Measurements from ENCODE around the gene TMEM132D. TPM values are rescaled to one million over a fixed set of nuclear protein-coding genes. Genes with fewer than 3 reads are reported as not detected.

Gene TMEM132D
- total and polyA plus RNA-seq, 2 donors (not counting 3 experiments of a cell fraction or from before 2014, with no cell fraction given), result not detected

DNA sequence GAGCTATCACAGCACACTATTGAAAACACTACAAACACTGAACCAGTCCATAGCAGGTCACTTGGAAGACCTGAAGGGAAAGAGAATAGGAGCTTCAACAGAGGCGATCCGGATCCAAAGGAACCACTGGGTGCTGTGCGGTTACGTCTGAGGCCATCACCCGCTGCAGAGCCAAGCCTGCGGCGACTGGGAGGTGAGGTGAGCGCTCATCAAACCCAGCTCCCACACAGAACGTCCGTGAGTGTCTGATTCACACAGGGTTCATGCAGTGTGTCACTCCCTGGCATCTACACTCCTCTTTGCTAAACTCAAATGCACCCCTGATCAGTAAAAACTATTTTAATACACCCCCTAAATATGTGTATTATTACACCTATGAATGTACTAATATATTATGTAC lies 64.1 kb downstream of the TMEM132D start:
- H3K27ac ChIP-seq (ENCODE audit: insufficient read depth, low read depth, low read length), result no peak overlapping the region
- H3K4me2 ChIP-seq (ENCODE audit: insufficient read depth, low read length), result no peak overlapping the region
- no peak overlapping the region for H2AFZ ChIP-seq (ENCODE audit: low read depth, low read length)
- no peaks in the 10 kb centered on the region for H3K9me1 ChIP-seq (replicated peaks; ENCODE audit: control insufficient read depth, extremely low read depth, insufficient read depth, low read length)
- FAIRE-seq, result no peak
- no TSS peak for BruUV-seq (replicated peaks)
- intact Hi-C loops (cut with micrococcal nuclease) (no loop called here), dilution Hi-C loops (cut with MboI; ENCODE audit: extremely low pct_ligation_motif_present, low sequenced_read_pairs) (no loop called here)
- H3K36me3 ChIP-seq (ENCODE audit: control insufficient read depth in 2 of 2, extremely low read depth in 1 of 2, insufficient read depth in 2 of 2, low read length in 2 of 2), result no peaks in the 10 kb centered on the region
- H3K79me2 ChIP-seq (ENCODE audit: control insufficient read depth, insufficient read depth, low read length), result no peaks in the 10 kb centered on the region
- ChIA-PET POLR2A (no interaction called here), CTCF (no interaction called here)
- DNase-seq (ENCODE audit: low read depth, low spot score), result no peak
- no peaks in the 10 kb centered on the region for H3K4me1 ChIP-seq (ENCODE audit: control insufficient read depth, extremely low read depth, insufficient read depth, low read length)
- TF ChIP-seq POLR2A (IDR thresholded peaks at IDR 0.05; ENCODE audit: low read depth, low read length), result no peak
- TF ChIP-seq CTCF (IDR thresholded peaks at IDR 0.05; ENCODE audit: extremely low read depth in 1 of 2, insufficient read depth in 1 of 2, low read depth in 1 of 2, low read length in 2 of 2), result no peak
- TF ChIP-seq MYC (IDR thresholded peaks at IDR 0.05; ENCODE audit: low read depth, low read length), result no peak
- no peak for TF ChIP-seq FOS (IDR thresholded peaks at IDR 0.05; ENCODE audit: borderline replicate concordance, insufficient read depth, low read length)
- TF ChIP-seq GATA2 (IDR thresholded peaks at IDR 0.05; ENCODE audit: insufficient read depth, insufficient read length, low read depth, low read length), result no peak
- TF ChIP-seq JUN (IDR thresholded peaks at IDR 0.05; ENCODE audit: borderline replicate concordance, insufficient read depth, insufficient read length, low read depth), result no peak
- no peak for TF ChIP-seq POLR2AphosphoS5 (IDR thresholded peaks at IDR 0.05; ENCODE audit: insufficient read depth, low read depth, low read length)
- no peak for TF ChIP-seq EZH2 (IDR thresholded peaks at IDR 0.05; ENCODE audit: borderline replicate concordance, low read depth, low read length, severe bottlenecking)
- TF ChIP-seq MAX (IDR thresholded peaks at IDR 0.05; ENCODE audit: insufficient read depth, insufficient read length), result no peak
- no peak overlapping the region for H3K9ac ChIP-seq (replicated peaks; ENCODE audit: extremely low read depth, insufficient read depth, low read length)
- H3K4me3 ChIP-seq (replicated peaks in 1 of 3; ENCODE audit: insufficient read depth in 1 of 3, low read depth in 1 of 3, low read length in 3 of 3), result no peak overlapping the region
- no peaks in the 10 kb centered on the region for H3K27me3 ChIP-seq (ENCODE audit: control insufficient read depth in 2 of 2, insufficient read depth in 2 of 2, low read length in 2 of 2)
- no peaks in the 10 kb centered on the region for H4K20me1 ChIP-seq (replicated peaks; ENCODE audit: control insufficient read depth, extremely low read depth, insufficient read depth, low read length)
- peaks cover 4% of the 10 kb centered on the region for H3K9me3 ChIP-seq (replicated peaks; ENCODE audit: control insufficient read depth, insufficient read depth, low read length)
